Neural progenitor cell (in vitro differentiated cells): ENCODE measurements around the gene PLA1A.

ENCODE experiments used
- EZH2phosphoT487 ChIP-seq: fragments of 200-600 bp; sonication (generic); IDR thresholded peaks from 2 replicates; pipeline ENCODE4 v1.6.1; 2017; ENCODE audit warnings: antibody characterized with exemption
- TF ChIP-seq, protein P1 (sequence below): fragments of 200-600 bp; sonication (generic); IDR thresholded peaks from 2 replicates; pipeline ENCODE4 v1.5.1; 2017; ENCODE audit warnings: antibody characterized with exemption, mild to moderate bottlenecking

DNA sequence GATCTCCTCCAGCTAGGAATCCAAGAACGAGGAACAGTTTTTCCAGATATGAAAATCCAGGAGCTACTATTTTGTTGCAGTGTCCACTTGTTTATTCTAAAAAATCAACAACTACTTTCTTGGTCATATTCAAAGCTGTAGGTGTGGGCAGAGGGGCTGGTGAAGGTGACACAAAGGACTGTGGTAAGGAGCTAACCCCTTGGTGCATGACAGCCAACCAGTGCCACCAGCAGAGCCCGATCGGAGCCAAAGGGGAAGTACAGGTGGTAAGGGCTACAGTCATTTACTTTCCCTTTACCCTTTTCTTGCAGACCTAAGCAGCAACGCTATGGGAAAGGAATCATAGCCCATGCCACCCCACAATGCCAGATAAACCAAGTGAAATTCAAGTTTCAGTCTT, 30.7 kb downstream of the PLA1A start:
- TF ChIP-seq, protein P1, sequence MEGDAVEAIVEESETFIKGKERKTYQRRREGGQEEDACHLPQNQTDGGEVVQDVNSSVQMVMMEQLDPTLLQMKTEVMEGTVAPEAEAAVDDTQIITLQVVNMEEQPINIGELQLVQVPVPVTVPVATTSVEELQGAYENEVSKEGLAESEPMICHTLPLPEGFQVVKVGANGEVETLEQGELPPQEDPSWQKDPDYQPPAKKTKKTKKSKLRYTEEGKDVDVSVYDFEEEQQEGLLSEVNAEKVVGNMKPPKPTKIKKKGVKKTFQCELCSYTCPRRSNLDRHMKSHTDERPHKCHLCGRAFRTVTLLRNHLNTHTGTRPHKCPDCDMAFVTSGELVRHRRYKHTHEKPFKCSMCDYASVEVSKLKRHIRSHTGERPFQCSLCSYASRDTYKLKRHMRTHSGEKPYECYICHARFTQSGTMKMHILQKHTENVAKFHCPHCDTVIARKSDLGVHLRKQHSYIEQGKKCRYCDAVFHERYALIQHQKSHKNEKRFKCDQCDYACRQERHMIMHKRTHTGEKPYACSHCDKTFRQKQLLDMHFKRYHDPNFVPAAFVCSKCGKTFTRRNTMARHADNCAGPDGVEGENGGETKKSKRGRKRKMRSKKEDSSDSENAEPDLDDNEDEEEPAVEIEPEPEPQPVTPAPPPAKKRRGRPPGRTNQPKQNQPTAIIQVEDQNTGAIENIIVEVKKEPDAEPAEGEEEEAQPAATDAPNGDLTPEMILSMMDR: no peak
- no peak for TF ChIP-seq EZH2phosphoT487
